COLO668 (cell line): ENCODE data around the gene KRT3.
"Not testable (repeated sequence)": the region's sequence is repeated elsewhere in the genome, so short reads cannot be mapped to it uniquely, and the experiment has no call there.

Source experiments
- DNase-seq: peaks from one replicate; lab custom pipeline; 2025; ENCODE audit not compliant: unreplicated experiment; lab: John Stamatoyannopoulos, UW

Gene KRT3

GRCh38 chr12:52763036-52763659 is 32.8 kb downstream of the KRT3 start:
- no peak for DNase-seq

- no peak for DNase-seq
These were observed 34.1 kb downstream of the KRT3 start for GRCh38 chr12:52761802-52762201.

DNA sequence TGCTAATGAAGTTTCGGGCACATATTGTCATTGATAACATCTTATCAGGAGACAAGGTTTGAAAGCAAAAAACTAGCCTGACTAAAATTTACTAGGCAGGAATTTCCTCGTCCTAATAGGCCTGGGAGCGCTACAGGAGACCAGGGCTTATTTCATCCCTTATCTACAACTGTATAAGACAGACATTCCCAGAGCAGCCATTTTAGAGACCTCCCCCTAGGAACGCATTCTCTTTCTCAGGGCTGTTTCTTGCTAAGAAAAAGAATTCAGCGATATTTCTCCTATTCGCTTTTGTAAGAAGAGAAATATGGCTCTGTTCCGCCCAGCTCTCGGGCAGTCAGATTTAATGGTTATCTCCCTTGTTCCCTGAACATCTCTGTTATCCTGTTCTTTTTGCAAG is 34.7 kb downstream of the KRT3 start:
- not testable (repeated sequence) for DNase-seq

GRCh38 chr12:52760623-52761022 is 35.3 kb downstream of the KRT3 start:
- DNase-seq: no peak

- DNase-seq: no peak
These were observed 36.2 kb downstream of the KRT3 start for GRCh38 chr12:52759695-52760094.

- DNase-seq: no peak
These were observed 36.7 kb downstream of the KRT3 start for GRCh38 chr12:52759218-52759617.

GRCh38 chr12:52757449-52758176 is 38.3 kb downstream of the KRT3 start:
- no peak for DNase-seq

DNA sequence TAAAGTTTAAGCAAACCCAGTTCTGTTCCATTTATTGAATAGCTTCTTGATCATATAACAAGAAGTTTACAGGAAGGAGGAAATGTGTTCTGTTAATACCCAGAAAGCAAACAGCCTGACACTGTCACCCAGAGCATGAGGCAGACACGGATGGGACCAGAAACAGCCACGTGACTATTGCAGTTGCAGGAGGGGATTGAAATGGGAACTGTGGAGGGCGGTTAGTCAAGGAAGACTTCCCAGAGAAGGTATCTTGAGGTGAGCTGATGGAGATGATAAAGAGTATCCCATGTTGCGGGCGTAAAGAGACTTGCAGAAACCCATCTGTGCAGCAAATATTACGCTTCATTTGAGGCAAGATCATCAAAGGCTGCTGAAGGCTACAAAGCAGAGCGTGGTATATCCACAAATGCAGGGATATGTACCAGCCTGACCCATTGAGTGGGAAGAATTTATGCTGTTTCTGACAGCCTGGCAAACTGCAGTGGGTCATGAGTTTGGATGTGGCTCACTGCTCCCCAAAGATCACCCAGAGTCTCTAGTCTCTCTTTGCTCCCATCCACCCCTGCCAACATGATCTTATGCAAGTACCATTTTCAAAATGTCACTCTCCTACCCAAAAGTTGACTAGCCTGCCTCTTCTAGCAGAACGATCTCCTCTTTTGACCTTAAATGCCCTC is 39.5 kb downstream of the KRT3 start:
- DNase-seq: no peak

DNA sequence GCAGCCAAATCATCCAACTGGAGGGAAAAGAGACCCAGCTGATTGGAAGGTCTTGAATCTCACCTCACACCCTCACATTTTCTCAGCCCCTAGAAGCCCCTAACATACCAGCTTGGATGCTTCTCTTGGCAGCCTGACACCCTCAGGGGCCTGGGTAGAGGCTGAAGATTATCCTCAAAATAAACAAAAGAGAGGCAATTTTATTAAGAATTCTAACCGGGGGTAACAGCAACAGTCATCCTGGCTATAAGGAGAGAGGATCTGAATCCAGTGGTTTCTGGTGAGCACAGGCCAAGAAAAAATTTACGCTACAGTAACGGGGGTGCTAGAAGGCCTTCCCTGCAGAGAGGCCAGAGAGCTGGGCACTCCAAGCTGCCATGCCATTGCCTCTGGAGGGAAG is 40.4 kb downstream of the KRT3 start:
- no peak for DNase-seq

DNA sequence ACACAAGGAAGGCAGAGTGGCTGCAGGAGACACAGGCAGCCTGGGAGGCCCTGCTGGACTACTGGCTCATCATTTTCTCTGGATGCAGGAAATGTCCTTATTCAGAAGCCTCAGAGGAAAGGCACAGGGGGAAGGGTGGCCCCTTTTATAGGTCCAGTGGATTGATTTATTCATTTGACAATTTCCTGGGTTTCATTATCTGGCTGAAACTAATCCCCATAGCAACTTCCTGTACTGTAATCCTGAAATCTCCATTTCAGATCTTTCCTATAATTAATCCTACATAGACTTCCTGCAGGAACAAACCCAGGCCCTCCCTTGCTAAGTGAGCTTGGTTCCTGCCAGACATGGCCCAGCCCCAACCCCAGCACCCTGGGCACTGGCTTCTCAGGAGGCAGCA is 41.8 kb downstream of the KRT3 start:
- no peak for DNase-seq

DNA sequence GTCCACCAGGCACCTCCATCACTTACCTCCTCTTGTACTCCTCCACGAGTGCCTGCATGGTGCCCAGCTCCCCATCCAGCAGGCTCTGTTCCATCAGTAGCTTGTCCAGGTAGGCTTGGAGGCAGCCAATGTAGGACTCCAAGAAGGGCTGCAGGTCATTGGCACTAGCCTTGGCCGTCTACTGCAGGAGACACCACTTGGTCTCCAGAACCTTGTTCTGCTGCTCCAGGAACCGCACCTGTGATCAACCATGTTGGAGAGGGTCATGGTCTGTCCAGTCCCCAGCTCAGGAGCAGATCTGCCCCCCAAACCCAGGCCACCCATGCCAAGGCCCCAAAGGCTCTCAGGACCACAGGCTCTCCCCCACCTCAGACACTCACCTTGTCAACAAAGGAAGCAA is 42.6 kb downstream of the KRT3 start:
- no peak for DNase-seq

DNA sequence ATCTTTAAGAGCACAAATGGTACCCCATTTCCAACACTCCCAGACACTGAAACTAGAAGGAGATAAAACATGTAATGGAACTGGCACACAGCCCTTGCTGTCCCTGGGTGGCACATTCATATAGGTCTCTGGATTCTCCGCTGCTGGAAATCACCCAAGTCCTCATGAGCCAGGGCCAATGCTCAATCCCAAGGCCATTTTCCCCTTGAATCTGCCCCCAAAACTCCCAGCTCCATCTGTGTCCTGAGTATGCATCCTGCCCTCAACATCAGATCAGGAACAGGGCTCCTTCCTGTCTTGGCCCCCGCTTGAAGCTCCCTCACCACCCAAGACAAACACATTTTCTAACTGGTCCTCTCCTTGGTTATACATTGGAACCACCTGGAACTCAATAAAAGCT is 43.4 kb downstream of the KRT3 start:
- no peak for DNase-seq

- no peak for DNase-seq
These were observed 44.1 kb downstream of the KRT3 start for GRCh38 chr12:52751795-52752194.

DNA sequence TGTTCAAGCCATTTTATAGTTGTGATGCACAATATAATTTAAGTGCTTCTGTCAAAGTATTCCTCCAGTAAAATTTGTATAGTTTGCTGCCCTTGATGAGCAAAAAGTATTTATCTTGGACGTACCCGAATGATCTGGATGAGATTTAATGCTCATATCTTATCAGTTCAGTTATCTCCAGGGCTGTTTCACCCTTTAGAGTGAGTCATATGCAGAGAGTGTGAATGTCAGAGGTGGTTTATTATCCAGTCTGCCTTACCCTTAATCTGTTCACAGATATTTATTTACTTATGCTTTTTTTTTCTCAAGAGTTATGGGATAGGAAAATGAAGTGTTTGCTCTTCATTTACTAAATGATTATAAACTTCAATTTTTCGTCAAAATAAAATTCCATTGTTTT is 45.4 kb downstream of the KRT3 start:
- DNase-seq: not testable (repeated sequence)

GRCh38 chr12:52749827-52750226 is 46.1 kb downstream of the KRT3 start:
- DNase-seq: no peak

DNA sequence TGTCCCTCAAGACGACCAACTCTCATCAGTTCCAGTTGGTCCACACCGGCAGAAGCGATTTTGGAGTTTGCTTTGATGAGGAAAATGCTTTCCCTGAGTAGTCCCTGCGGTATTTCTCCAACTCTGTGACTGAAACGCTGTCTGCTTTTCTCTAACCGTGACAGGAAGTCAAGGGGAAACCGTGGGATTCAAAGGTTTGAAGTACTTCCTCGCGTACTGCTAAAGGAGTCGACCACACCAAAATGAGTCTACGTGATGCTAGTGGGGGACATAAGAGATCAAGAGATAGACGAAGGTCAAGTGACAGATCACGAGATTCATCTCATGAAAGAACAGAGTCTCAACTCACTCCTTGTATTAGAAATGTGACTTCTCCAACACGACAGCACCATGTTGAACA is 47.3 kb downstream of the KRT3 start:
- no peak for DNase-seq

GRCh38 chr12:52745554-52745953 is 50.4 kb downstream of the KRT3 start:
- no peak for DNase-seq

GRCh38 chr12:52744493-52745156 is 51.3 kb downstream of the KRT3 start:
- DNase-seq: no peak

DNA sequence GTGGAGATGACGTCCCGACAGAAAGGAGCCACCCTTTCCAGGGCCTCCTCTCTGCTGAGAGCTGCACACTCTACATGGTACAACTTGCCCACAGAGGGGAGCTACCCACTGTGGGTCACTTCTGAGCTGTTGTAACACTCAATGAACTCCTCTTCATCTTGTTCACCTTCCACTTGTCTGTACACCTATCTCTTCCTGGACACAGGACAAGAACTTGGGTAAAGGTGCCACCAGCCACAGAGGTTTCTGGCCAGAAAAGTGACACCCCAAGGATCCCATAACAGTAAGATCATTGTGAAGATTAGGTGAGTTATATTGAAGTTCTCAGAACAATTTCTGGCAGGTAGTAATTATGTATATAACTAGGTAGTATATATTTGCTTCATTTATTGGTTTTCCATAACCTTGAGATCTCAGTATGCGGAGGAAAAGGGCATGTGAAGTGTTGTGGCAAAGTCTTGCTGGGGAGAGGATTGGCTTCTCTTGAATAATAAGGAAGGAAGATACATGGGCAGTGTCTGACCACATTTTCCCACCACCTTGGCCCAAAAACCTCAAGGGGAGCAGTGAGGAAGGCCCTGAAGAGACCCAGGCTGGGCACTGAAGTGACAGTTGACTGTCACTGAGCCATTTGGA is 53.0 kb downstream of the KRT3 start:
- no peak for DNase-seq

- DNase-seq: no peak
These were observed 53.7 kb downstream of the KRT3 start for GRCh38 chr12:52742196-52742580.
